GM18867 (cell line): Measurements from ENCODE around the gene PYY.
"Not testable (repeated sequence)": the region's sequence is repeated elsewhere in the genome, so short reads cannot be mapped to it uniquely, and the experiment has no call there.

Source experiments
- ATAC-seq: cut with Tn5 transposase; IDR thresholded peaks from one replicate; pipeline ENCODE4 v1.9.1; 2021; ENCODE audit warnings: mild to moderate bottlenecking, moderate library complexity; ENCODE audit not compliant: unreplicated experiment

Gene PYY

DNA sequence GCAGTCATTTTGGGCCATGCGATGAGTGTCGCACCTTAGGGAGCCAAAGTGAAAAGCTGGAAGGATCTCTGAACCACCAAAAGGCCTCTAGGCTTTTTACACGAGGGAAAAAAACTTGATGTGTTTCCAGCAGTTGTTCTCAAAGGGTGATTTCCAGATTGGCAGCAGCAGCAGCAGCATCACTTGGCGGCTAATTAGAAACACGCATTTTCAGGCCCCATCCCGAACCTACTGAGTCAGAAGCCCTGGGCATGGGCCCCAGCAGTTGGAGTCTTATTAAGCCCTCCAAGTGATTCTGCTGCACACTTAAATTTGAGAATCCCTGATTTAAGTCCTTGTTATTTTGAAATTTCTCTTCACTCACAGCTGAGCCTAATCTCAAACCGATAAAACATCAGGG lies 25.3 kb upstream of the PYY start:
- ATAC-seq: no peak

DNA sequence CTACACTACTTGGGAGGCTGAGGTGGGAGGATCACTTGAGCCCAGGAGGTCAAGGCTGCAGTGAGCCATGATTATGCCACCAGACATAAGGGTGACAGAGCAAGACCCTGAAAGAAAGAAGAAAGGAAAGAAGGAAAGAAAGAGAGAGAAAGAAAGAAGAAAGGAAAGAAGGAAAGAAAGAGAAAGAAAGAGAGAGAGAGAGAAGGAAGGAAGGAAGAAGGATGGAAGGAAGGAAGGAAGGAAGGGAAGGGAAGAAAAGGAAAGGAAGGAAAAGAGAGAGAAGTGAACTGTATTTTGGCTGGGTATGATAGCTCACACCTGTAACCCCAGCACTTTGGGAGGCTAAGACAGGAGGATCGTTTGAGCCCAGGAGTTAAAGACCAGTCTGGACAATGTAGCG lies 24.3 kb upstream of the PYY start:
- no peak for ATAC-seq

DNA sequence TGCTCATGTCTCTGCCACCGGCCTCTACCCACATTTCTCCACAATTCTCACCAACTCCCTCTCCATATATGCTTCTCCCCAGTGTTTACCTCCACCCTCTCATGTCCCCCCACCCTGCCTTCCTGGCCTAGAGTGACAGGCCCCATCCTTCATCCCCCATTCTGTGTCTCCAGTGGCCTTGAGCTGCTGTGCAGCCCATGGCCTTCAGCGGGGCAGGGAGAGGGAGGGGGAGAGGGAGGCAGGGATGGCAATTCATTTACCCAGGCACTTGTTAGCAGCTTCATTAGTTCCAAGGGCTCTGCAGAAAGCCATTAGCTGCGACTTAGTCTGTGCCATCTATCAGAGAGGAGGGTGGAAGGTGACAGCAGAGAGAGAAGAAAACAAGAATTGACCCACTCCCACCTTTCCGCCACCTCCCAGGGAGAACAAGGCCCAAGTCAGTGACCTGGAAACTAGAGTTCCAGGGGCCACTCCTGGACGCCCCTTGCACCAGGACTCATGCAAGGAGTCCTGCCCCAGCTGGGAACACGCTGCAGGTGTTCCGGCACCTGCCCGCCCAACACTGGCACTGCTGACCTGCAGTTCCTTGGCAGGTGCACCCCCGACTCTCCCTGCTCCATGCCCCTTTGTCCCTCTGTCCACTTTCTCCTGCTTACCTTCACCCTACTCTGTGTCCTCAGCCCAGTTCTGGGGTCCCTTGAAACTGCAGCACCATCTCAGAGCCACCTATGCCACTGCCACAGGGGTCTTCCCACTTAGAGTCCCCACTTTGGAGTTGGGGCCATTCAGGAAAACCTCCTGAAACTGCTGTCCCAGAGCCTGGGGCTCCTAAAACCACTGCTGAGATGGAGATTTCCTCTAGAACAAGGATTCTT lies 23.5 kb upstream of the PYY start:
- no peak for ATAC-seq

DNA sequence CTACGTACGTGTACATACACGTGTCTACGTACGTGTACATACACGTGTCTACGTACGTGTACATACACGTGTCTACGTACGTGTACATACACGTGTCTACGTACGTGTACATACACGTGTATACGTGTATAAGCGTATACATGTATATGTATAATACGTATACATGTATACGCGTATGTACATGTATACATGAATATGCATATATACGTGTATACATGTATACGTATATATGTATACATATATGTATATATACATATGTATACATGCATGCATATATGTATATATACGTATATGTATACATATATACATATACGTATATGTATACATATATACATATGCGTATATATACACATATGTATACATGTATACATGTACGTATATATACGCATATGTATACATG lies 22.2 kb upstream of the PYY start:
- ATAC-seq: no peak

DNA sequence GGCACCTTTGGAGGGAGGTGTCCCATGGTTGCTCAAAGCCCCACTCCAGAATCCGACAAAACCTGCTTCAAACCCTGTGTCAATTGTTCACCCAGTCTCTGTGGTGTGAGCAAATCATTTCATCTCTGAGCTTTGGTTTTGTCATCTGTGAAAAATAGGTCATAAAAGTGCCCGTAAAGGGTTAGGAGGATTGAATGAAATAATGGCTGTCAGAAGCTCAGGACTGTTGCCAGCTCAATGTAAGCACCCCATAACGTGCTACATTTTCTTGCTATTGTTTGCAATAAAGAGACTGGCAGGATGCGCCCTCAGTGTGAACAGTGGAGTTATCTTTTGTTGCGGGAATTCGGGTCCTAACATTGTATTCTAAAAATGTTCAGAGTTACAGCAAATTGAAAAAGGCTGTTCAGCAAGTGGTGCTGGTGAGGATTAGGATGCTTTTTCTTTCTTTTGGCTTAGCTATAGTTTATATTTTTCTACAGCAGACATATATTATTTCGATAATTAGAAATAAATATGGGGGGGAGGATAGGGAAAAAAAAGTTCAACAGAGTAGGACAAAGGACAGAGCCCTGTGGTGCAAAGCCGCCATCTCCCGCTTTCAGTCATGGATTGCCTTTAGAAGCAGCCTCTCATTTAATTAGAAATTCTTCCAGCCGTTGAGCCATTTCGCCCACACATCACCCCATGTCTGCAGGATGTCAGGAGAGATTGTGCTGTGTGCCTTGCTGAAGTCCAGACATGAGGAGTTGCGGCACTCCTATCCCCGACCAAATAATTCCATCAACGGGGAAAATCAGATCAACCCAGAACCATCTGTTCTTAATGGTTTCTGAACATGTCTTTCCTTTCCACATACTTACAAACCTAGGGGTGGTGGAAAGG lies 20.9 kb upstream of the PYY start:
- ATAC-seq: no peak

DNA sequence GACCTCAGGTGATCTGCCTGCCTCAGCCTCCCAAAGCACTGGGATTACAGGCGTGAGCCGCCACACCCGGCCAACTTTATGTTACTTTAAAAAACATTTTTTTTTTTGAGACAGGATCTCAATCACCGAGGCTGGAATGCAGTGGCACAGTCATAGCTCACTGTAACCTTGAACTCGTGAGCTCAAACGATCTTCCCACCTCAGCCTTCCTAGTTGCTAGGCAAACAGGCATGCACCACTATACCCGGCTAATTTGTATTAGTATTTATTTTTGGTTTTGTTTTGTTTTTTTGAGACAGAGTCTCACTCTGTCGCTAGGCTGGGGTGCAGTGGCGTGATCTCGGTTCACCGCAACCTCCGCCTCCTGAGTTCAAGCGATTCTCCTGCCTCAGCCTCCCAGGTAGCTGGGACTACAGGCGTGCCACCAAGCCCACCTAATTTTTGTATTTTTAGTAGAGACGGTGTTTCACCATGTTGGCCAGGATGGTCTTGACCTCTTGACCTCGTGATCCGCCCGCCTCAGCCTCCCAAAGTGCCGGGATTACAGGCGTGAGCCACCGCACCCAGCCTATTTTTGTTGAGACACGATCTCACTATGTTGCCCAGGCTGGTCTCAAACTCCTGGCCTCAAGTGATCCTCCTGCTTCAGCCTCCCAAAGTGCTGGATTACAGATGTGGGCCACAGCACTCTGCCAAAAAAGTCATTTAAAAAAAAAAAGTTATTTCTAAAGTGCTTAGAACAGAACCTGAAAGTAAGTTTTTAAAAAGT lies 18.9 kb upstream of the PYY start:
- ATAC-seq: not testable (repeated sequence)

DNA sequence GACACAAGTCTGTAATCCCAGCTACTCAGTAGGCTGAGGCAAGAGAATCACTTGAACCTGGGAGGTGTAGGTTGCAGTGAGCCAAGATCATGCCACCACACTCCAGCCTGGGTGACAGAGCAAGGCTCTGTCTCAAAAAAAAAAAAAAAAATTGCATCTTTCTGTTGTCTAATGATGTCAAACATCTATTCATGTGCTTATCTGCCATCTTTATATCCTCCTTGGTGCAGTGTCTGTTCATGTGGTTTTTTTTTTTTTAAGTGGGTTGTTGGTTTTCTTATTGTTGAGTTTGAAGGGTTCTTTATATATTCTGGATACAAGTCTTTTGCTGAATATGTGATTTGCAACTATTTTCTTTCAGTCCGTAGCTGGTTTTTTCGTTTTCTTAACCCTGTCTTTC lies 17.7 kb upstream of the PYY start:
- not testable (repeated sequence) for ATAC-seq

DNA sequence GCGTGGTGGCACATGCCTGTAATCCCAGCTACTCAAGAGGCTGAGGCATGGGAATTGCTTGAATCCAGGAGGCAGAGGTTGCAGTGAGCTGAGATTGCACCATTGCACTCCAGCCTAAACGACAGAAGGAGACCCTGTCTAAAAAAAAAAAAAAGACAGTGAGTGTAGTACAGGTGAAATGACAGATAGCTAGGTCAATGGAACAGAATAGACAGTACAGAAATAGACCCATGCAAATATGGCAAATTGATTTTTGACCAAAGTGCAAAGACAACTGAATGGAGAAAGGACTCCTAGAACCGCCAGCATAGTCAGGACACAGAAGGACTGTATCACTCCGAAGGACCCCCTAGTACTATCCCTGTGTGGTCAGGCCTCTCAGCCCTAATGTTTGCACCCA lies 16.6 kb upstream of the PYY start:
- ATAC-seq: no peak

DNA sequence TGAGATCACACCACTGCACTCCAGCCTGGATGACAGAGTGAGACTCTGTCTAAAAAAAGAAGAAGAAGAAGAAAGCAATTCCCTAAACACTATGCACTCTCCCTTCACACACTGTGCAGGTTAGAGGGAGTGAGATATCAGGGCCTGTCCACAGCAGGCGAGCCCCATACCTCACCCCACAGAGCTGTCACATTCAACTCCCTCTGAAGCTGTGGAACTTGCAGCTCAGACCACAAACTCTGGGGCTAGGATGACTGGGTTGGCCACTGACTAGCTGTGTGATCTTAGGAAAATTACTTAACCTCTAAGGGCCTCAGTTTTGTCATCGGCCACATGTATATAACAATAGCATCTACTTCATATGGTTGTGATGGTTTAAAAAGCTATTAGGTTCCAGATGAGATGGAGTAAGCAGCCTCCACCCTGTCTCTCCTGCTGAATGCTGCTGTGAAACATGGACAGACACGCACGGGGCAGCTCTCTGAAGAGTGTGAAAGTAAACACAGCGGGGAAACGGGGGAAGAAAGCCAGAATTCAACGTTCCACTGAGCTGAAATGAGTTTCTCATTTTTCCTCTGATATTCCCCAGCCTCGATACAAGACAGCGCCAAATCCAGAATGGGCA lies 13.6 kb upstream of the PYY start:
- ATAC-seq: no peak

DNA sequence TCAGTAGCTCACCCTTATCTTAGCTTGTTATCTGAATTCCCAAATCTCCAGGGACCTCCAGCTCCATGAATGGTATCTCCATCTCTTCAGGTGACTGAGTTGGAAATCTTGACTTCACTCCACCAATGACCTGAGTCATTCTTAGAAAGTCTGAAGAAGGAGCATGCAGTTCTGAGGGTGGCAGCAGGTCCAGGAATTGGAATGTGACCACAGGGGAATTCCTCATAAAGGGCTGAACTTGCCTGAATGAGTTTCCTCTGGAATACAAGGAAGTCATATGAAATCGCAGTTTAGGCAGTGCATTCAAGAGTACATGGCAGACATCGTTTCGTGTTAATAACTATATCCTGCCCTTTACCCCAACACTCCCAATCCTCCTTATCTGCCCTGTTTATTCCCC lies 12.5 kb upstream of the PYY start:
- no peak for ATAC-seq

DNA sequence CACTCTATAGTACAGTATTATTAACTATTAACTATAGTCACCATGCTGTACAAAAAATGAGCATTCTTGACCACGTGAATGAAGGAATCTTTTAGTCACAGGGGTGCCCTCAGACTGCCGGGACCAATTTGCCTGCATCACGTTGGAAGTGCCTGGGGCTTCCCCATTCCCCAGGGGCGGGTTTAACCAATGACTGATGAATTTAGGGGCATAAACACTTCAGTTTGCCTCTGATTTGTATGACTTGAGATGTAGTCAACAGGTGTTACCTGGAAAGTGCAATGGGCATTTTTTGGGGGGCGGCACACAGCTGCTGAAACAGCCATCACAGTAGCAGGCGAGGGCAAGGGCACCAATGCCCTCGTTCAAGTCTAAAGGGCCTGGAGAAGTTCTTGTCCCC lies 8.7 kb upstream of the PYY start:
- ATAC-seq: no peak

DNA sequence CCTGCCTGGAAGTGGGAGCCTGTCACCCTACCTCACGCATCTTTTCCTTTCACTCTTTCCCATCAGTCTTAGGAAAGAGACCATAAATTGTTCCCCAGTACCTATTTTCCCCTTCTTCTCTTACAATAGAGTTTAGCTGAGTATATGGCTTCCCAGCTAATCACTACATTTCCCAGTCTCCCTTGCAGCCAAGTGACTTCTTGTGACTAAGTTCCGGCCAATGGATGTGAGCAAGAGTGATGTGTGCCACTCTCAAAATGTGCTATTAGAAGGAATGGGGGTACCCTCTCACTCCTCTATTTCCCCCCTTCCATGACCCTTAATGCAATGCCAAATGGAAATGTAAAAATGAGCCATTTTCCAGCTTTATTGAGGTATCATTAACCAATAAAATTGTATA lies 8.2 kb upstream of the PYY start:
- ATAC-seq: no peak

DNA sequence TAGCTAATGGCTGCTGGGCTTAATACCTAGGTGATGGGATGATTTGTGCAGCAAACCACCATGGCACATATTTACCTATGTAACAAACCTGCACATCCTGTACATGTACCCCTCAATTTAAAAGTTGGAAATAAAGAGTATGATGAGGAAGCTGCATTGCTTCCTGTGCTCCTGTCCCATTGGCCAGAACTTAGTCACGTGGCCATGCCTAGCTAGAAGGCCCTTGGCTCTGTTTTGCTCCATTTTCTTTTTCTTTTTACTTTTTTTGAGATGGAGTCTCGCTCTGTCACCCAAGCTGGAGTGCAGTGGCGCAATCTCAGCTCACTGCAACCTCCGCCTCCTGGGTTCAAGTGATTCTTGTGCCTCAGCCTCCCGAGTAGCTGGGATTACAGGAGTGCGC lies 7.6 kb upstream of the PYY start:
- not testable (repeated sequence) for ATAC-seq

DNA sequence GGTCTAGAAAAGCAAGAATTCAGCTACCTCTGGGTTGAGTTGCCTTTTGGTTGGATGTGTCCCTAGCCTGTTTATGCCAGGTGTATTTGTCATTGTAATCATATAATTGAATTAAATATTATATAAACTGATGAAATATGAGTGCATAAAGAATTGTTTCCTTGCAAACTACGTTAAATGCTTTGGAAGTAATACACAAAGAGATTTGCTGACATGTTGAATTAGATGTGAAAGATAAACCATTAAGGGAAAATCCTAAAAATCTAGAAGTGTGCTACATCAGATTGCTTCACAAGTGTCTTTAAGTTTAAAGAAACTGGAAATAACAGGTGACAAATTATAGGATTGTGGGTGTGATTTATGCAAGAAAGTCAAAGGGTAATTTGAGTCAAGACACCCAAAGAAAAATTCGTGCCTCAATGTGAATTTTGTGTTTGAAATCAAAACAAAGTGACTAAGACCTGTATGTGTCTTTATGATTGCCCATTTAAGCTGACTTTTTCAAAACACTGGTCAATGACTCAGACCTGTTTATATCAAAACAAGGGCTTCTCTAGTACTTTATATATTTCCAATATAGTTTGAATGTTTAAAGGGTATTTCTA lies 5.1 kb upstream of the PYY start:
- ATAC-seq: no peak

DNA sequence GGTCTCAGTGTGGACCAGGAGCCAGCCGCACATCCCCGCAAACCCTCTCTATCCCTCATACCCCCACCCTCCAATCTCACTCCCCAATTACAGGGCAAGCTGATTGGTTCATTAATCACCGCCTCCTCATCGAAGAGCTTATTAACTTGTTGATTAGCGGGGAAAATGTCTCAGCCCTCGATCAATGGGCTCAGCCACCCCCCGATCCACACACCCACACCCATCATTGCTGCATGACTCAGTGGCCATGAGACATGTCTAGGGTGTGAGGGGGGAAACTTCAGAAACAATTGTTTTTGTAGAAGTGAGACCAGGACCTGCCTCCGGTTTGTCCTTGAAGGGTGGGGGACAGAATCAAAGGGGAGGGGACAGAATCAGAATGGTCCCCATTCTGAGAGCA lies 2.5 kb upstream of the PYY start:
- ATAC-seq: no peak

DNA sequence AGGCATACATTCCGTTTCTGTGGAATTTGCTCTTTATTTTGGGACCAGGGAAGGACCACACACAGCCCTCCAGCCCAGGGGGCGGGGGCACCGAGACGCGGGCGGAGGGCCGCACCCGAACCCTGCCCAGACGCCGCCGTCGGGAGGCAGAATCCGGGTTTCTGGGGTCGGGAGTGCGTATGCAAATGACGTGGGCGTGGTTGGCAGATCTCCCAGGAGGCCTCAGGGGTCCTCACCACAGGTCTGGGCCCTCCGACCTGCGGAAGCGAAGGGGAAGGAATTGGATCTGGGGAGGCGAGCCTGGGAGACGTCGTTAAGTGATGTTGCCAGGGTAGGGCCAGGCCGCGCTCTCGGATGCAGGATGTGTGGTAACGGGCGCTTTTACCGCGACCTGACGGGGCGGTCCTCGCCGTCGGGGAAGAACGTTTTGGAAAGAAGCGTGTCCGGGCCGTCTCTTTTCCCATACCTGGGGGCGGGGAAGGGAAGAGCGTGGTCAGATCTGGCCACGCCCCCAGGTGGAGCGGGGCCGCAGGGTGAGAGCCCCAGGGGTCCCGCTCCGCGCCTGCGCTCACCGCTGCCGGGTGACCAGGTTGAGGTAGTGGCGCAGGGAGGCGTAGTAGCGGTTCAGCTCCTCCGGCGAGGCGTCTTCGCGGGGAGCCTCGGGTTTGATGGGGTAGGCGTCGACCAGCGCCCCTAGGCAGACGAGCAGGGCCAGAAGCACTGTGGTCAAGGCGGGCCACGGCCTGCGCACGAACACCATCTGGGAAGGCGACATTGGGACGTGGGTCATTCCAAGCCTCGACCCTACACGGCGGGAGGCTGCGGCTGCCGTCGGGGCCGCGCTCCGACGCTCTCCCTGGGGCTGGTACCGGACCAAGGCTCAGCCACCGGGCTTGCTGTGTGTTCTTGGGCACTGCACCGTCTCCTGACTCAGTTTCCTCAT lies 745 bp downstream of the PYY start:
- ATAC-seq: no peak

DNA sequence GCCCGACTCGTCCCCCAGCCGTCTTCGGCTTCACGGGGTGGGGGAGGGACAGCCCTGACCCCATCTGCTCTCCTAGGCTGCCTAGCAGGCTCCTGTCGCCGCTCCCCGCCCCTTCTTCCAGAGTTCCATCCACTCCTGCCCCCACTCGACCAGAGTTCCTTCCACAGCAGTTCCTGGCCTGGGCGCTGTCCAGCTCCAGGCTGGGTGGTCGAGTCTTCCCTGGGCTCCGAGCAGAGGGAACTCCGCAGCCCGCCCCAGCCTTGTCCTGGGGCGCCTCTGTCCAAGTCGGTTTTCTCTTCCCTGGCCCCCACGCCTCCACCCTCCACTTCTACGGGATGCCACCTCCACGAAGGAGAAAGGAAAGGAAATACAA lies 1.4 kb downstream of the PYY start:
- no peak for ATAC-seq

DNA sequence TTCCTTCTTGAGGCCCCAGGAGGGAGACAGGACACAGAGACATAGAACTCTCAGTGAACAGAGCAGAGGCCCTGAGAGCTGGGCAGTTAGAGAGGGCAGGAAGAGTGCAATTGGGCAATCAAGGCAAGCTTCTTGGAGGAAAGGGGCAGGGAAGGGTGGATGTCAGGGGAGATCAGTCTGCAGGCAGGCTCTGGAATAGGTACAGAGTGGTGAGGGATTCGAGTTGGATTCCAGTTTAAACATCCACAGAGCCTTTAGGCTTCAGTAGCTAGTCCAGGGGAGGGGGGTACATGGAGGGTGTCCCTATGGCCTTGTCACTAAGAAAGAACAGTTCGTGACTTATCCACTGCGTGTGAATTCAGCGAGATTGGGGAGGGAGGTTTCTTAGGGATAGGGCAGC lies 2.0 kb downstream of the PYY start:
- no peak for ATAC-seq

DNA sequence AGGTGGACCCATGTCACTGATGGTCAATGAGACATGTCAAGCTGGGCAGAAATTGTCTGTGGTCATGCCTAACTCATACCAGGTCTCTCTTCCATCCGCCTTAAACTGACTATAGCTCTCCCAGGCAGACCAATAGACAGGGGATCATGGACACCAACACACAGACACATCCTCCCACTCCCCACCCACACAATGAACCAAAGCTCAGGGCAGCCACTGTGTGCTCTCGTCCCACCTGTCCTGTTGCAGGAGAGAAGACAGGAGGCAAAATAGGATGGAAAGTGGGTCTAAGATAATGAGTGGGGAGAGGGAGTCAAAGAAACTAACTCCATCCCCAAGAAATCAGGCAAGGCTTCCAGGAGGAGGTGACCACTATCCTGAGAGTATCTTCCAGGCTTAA lies 3.2 kb downstream of the PYY start:
- no peak for ATAC-seq
